Retinal pigment epithelial cell (primary cell): ENCODE results near the gene LIPE.

Source experiments
- DNase-seq: peaks from one replicate; pipeline ENCODE4 v3.0.0-alpha.2; 2010; ENCODE audit warnings: low read depth
- H3K4me3 ChIP-seq: 2 replicates; pipeline ENCODE4 v1.5.1; 2011; ENCODE audit warnings: mild to moderate bottlenecking, low read length, control low read depth, moderate library complexity
- CTCF ChIP-seq: conservative IDR thresholded peaks from 2 replicates; pipeline ENCODE4 v1.5.1; 2011; ENCODE audit warnings: low read depth, low read length, control low read depth, inconsistent platforms

Gene LIPE

GRCh38 chr19:42370626-42371175 is 56.5 kb downstream of the LIPE start:
- DNase-seq = no peak
- no peak overlapping the region for H3K4me3 ChIP-seq
- no peak for TF ChIP-seq CTCF

DNA sequence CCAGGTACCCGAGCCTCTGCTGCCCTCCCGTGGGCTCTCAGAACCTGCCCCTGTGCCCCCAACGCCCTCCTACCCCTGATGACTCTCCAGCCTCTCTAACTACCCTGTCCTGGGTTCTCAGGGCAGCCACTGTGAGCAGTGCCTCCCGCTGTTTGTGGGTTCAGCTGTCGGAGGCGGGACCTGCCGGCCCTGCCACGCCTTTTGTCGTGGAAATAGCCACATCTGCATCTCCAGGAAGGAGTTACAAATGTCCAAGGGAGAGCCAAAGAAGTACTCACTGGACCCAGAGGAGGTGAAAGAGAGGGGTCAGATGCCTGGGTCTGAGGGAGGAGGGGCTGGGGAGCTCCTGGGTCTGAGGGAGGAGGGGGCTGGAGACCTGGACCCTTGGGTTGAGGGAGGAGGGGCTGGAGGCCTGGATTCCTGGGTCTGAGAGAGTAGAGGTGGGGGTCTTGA is 57.1 kb downstream of the LIPE start:
- TF ChIP-seq CTCF = no peak
- no peak for DNase-seq
- no peak overlapping the region for H3K4me3 ChIP-seq

DNA sequence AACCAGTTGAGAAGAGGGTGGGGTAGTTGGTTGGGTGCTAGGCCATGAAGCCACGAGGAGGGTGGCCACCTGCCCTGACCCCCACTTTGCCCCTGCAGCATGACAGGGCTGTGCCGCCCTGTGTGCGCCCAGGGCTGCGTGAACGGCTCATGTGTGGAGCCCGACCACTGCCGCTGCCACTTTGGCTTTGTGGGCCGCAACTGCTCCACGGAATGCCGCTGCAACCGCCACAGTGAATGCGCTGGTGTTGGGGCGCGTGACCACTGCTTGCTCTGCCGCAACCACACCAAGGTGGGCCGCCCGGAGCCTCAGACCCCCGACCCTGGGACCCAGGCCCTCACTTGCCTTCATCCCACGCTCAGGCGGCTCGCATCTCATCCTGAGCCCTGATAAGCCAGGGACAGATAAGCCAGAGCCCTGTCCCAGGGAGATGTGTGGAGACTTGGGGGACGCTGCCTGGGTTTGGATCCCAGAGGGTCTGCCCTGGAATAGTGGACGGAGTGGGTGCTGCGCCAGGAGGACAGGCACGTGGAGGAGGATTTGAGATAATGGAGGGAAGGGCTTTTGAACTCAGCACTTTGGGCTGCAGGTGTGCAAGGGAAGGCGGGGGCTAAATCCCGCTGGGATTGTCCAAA is 57.6 kb downstream of the LIPE start:
- DNase-seq = no peak
- no peak for TF ChIP-seq CTCF
- H3K4me3 ChIP-seq = no peak overlapping the region

DNA sequence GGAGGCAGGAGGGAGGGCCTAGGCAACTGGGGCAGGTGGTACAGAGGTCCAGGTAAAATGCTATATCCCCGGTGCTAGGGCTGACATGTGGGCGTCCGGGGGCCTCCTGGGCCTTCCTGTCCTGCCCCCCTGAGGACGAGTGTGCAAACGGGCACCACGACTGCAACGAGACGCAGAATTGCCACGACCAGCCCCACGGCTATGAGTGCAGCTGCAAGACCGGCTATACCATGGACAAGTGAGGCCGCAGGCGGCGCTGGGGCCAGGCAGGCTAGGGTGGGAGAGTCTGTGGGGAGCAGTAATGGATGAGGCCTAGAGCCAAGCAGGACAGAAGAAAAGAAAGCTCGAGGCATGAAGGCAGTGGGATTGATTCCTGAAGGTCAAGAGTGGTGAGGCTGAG is 58.4 kb downstream of the LIPE start:
- TF ChIP-seq CTCF = no peak
- H3K4me3 ChIP-seq = no peak overlapping the region
- DNase-seq = no peak

DNA sequence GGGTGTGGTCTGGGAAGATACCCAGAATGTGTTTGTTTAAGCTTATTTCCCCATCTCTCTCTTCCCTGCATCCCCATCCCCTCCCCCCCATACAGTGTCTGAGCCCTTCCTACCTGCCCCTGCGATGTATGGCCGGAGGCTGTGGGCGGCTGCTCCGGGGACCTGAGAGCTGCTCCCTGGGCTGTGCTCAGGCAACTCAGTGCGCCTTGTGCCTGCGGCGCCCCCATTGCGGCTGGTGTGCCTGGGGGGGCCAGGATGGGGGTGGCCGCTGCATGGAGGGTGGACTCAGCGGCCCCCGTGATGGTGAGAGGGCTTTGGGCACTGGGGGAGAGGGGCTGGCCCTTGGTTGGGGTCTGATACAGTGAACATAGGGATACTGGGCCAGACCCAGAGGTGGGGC is 58.8 kb downstream of the LIPE start:
- no peak for TF ChIP-seq CTCF
- no peak for DNase-seq

GRCh38 chr19:42367929-42368328 is 59.3 kb downstream of the LIPE start:
- TF ChIP-seq CTCF = no peak
- no peak for DNase-seq
- no peak overlapping the region for H3K4me3 ChIP-seq

More for the DNA sequence above, 58.8 kb downstream of the LIPE start:
- no peak overlapping the region for H3K4me3 ChIP-seq

- no peak overlapping the region for H3K4me3 ChIP-seq
- no peak for DNase-seq
- no peak for TF ChIP-seq CTCF
These were observed 60.5 kb downstream of the LIPE start for GRCh38 chr19:42366673-42367072.
